OCI-LY3 (cell line): ENCODE data around the gene FNBP1L.
"Not testable (repeated sequence)": the region's sequence is repeated elsewhere in the genome, so short reads cannot be mapped to it uniquely, and the experiment has no call there.

Experiments used
- H2AFZ ChIP-seq: fragments of 200-600, 300-600 bp; shearing (Covaris generic); 2 replicates; pipeline ENCODE4 v1.6.0; 2014; ENCODE audit warnings: antibody characterized with exemption, low read depth, low read length
- H3K27ac ChIP-seq: fragments of 200-600, 300-600 bp; sonication (generic); 2 replicates; pipeline ENCODE4 v1.5.1; 2014; ENCODE audit warnings: mild to moderate bottlenecking, low read length, moderate library complexity, mixed read lengths
- H3K27me3 ChIP-seq: fragments of 200-600, 300-600 bp; sonication (generic); 2 replicates; pipeline ENCODE4 v1.6.1; 2014; ENCODE audit warnings: low read depth, low read length, mixed read lengths
- H3K36me3 ChIP-seq: fragments of 200-600, 300-600 bp; sonication (generic); replicated peaks from 2 replicates; pipeline ENCODE3; 2014; ENCODE audit warnings: low read depth, low read length, mixed read lengths
- H3K4me1 ChIP-seq: fragments of 300-600, 200-600 bp; sonication (generic); 2 replicates; pipeline ENCODE4 v1.6.1; 2014; ENCODE audit warnings: low read length, mixed read lengths
- H3K4me2 ChIP-seq: fragments of 200-600, 300-600 bp; sonication (generic); 2 replicates; pipeline ENCODE4 v1.6.1; 2014; ENCODE audit warnings: low read length, mixed read lengths
- H3K4me3 ChIP-seq: fragments of 300-600, 200-600 bp; sonication (generic); 2 replicates; pipeline ENCODE4 v1.5.1; 2014; ENCODE audit warnings: antibody characterized with exemption, mild to moderate bottlenecking, low read length, moderate library complexity
- H3K79me2 ChIP-seq: fragments of 300-600, 200-600 bp; shearing (Covaris generic); 2 replicates; pipeline ENCODE4 v1.6.1; 2014; ENCODE audit warnings: mild to moderate bottlenecking, low read length, mixed read lengths
- H3K9ac ChIP-seq: fragments of 300-600, 200-600 bp; shearing (Covaris generic); 2 replicates; pipeline ENCODE4 v1.6.0; 2014; ENCODE audit warnings: mild to moderate bottlenecking, low read length, moderate library complexity
- H3K9me3 ChIP-seq: fragments of 200-600, 300-600 bp; shearing (Covaris generic); 2 replicates; pipeline ENCODE4 v1.6.1; 2014; ENCODE audit warnings: low read length, mixed read lengths; ENCODE audit not compliant: insufficient read depth
- H4K20me1 ChIP-seq: fragments of 200-600, 300-600 bp; sonication (generic); 2 replicates; pipeline ENCODE4 v1.6.1; 2016; ENCODE audit warnings: low read length, mixed read lengths; ENCODE audit not compliant: insufficient read depth
- EZH2phosphoT487 ChIP-seq: fragments of 200-600 bp; shearing (Covaris generic); IDR thresholded peaks from 2 replicates; pipeline ENCODE4 v1.6.1; 2018; ENCODE audit warnings: antibody characterized with exemption, mixed run types, low read depth
- TF ChIP-seq, protein P1 (sequence below): fragments of 200-600, 300-600 bp; sonication (generic); IDR thresholded peaks from 2 replicates; pipeline ENCODE4 v1.5.1; 2014; ENCODE audit warnings: antibody characterized with exemption, low read length, low read depth

The FNBP1L gene

DNA sequence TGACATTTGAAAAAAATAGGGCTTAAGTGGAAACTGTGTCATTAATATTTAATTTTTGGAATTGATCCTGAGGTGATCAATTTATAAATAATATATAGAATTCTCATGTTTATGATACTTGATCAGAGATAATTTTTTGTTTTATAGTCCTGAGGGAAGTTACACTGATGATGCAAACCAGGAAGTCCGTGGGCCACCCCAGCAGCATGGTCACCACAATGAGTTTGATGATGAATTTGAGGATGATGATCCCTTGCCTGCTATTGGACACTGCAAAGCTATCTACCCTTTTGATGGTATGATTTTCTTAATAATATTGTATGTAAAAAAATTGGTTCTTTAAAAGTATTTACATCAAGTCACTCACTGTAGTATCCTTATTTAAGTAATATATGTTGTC, 101.2 kb downstream of the FNBP1L start:
- TF ChIP-seq EZH2phosphoT487: no peak
- TF ChIP-seq, protein P1, sequence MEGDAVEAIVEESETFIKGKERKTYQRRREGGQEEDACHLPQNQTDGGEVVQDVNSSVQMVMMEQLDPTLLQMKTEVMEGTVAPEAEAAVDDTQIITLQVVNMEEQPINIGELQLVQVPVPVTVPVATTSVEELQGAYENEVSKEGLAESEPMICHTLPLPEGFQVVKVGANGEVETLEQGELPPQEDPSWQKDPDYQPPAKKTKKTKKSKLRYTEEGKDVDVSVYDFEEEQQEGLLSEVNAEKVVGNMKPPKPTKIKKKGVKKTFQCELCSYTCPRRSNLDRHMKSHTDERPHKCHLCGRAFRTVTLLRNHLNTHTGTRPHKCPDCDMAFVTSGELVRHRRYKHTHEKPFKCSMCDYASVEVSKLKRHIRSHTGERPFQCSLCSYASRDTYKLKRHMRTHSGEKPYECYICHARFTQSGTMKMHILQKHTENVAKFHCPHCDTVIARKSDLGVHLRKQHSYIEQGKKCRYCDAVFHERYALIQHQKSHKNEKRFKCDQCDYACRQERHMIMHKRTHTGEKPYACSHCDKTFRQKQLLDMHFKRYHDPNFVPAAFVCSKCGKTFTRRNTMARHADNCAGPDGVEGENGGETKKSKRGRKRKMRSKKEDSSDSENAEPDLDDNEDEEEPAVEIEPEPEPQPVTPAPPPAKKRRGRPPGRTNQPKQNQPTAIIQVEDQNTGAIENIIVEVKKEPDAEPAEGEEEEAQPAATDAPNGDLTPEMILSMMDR: no peak
- Histone ChIP-seq H3K4me1 (no peaks in the 10 kb centered on the region), H3K9ac (no peak overlapping the region), H3K27me3 (no peaks in the 10 kb centered on the region), H3K79me2 (no peaks in the 10 kb centered on the region), H2AFZ (no peak overlapping the region), H4K20me1 (no peaks in the 10 kb centered on the region), H3K27ac (no peak overlapping the region), H3K9me3 (no peaks in the 10 kb centered on the region), H3K36me3 (peaks cover 3% of the 10 kb centered on the region), H3K4me2 (no peak overlapping the region), H3K4me3 (no peak overlapping the region)

DNA sequence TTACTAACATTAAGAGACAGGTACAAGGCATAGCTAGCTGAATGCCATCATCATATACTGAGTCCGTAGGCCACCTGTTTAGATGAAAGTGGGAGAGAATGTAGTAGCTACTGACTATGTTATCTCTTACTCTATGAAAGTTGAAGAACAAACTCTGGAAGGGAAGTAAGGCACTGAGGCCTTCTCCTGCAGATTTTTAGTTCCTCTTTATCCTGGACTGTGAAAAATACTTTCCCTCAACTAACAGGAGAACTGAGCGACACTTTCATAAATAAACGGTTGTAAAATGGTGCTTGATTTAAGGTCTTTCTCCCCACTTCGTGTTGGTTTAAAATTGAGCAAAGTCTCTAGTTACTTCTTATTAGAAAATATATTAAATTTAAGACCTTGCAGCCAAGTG, 101.9 kb downstream of the FNBP1L start:
- H3K27me3 ChIP-seq: no peaks in the 10 kb centered on the region
- H3K79me2 ChIP-seq: no peaks in the 10 kb centered on the region
- H3K27ac ChIP-seq: no peak overlapping the region
- H3K36me3 ChIP-seq: peaks cover 3% of the 10 kb centered on the region
- no peak overlapping the region for H3K9ac ChIP-seq
- H3K9me3 ChIP-seq: no peaks in the 10 kb centered on the region
- no peak overlapping the region for H2AFZ ChIP-seq
- H3K4me1 ChIP-seq: no peaks in the 10 kb centered on the region
- H4K20me1 ChIP-seq: no peaks in the 10 kb centered on the region
- TF ChIP-seq, protein P1: no peak
- TF ChIP-seq EZH2phosphoT487: no peak
- no peak overlapping the region for H3K4me3 ChIP-seq
- no peak overlapping the region for H3K4me2 ChIP-seq

DNA sequence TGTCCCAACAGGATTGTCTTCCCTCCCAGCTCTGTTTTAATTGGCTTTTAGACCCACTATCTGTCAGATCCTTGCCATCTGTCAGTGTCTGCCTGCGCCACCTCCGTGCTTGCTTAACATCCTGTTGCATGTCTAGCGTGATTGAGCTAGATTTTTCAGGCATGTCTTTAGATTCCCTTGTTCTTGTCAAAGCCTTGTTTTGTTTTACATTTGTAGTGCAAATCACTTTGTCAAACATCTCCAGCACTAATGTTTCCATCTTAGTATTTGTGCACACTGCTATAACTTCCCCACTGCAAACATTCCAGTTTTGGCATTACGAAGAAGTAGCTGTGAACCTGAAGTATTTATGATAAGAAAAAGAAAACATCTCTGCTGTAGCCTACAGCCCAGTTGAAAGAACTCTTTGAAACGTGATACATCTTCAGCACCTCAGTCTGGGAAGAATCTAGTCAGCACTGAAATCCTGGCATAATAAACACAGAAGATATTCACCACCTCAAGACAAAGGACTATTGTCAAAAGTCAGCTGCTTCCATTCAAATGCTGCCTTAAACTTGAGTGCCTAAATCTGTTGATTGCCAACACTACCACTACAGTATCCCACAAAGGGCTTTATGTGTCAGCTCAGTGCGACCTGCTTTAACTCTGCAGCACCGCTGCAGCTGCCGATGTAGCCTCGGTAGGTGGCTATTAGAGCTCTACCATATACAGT, 105.0 kb downstream of the FNBP1L start:
- no peak overlapping the region for H3K27ac ChIP-seq
- no peak overlapping the region for H3K4me2 ChIP-seq
- no peak overlapping the region for H3K9ac ChIP-seq
- no peaks in the 10 kb centered on the region for H3K79me2 ChIP-seq
- TF ChIP-seq, protein P1: no peak
- no peak for TF ChIP-seq EZH2phosphoT487
- H3K9me3 ChIP-seq: no peaks in the 10 kb centered on the region
- peaks cover 3% of the 10 kb centered on the region for H3K36me3 ChIP-seq
- no peaks in the 10 kb centered on the region for H4K20me1 ChIP-seq
- H3K27me3 ChIP-seq: no peaks in the 10 kb centered on the region
- H2AFZ ChIP-seq: no peak overlapping the region
- H3K4me1 ChIP-seq: no peaks in the 10 kb centered on the region
- H3K4me3 ChIP-seq: no peak overlapping the region

DNA sequence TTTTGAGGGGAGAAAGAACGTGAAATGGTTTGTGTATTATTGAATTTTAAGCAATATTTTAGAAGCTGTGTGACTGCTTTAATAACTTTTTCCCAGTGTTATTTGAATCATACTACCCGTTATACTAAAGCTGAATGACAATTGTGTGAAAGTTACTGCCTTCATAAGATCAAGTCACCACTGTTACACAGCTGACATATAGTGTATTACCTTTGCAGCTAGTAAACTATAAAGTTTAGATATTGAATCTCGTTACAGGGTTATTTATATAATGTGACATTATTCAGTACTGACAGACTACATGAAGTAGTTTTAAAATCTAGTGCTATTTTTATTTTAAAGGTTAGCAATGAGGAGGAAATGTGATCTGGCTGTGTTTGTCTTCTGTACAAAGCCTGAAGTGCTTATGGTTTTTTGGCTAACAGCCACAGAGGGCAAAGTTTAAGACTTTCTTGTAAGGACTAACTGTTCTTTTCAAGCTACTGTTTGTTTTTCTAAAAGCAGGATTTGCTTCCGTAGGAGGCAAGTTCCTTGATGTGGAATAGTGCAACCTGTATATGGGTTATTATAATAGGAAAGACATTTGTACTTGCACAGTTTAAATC, 106.1 kb downstream of the FNBP1L start:
- H3K36me3 ChIP-seq, H3K9ac ChIP-seq, H3K9me3 ChIP-seq, H3K4me3 ChIP-seq, H3K27ac ChIP-seq, H4K20me1 ChIP-seq, H2AFZ ChIP-seq, H3K4me1 ChIP-seq, H3K4me2 ChIP-seq, H3K79me2 ChIP-seq, H3K27me3 ChIP-seq: not testable (repeated sequence)
